GM18861 (cell line): ENCODE measurements around the gene GJA4.
"Not testable (repeated sequence)": the region's sequence is repeated elsewhere in the genome, so short reads cannot be mapped to it uniquely, and the experiment has no call there.

ENCODE experiments used
- ATAC-seq: cut with Tn5 transposase; IDR thresholded peaks from one replicate; pipeline ENCODE4 v1.9.1; 2021; ENCODE audit not compliant: unreplicated experiment

GJA4 gene

GRCh38 chr1:34787461-34788420 is 5.1 kb upstream of the GJA4 start:
- ATAC-seq = no peak

DNA sequence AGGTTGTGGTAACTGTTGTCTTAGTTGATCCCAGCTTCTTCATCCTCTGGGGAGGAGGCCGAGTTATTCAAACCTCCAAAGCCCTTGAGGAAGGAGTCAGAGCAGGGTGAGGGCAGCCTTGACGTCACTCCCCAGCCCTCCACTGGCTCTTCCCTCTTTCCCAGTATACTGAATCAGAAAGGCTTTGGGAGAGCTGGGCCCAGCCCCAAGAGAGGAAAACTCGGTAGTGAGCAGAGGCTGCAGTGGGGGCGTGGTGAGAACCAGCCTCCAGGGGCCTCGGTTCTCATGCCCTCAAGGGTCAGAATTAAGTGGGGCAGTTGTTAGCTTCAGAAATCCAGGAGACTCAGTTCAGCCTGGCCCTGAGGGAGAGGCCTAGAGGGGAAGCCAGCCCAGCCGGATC is 1.8 kb upstream of the GJA4 start:
- ATAC-seq = no peak

DNA sequence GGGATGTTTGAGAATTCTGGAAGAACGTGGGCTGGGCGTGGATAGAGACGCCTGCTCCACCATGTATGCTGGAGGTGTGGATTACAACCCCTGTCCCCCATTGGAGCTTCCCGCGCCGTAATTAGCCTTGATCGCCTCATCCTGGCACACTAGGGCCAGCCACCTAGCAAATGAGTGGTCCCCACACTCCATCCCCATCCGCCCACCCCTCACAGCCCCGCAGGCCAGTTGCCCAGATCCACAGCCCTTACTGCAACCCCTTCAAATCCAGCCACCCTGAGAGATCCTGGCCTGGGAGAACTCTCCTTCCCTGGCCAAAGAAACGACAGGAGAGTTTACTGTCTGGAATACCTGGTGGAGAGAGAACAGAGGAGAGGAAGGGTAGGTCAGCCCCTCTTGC is 375 bp upstream of the GJA4 start:
- no peak for ATAC-seq

GRCh38 chr1:34794001-34794789 is 1.4 kb downstream of the GJA4 start:
- ATAC-seq = no peak

- ATAC-seq = no peak
Observed at GRCh38 chr1:34794790-34795180, 2.0 kb downstream of the GJA4 start.

- ATAC-seq = no peak
Observed at GRCh38 chr1:34795916-34796315, 3.1 kb downstream of the GJA4 start.

- ATAC-seq = peak; percentile 59
Observed at GRCh38 chr1:34796990-34797389, 4.2 kb downstream of the GJA4 start.

GRCh38 chr1:34800214-34800613 is 7.4 kb downstream of the GJA4 start:
- ATAC-seq = no peak

- ATAC-seq = no peak
Observed at GRCh38 chr1:34803770-34804169, 11.0 kb downstream of the GJA4 start.

DNA sequence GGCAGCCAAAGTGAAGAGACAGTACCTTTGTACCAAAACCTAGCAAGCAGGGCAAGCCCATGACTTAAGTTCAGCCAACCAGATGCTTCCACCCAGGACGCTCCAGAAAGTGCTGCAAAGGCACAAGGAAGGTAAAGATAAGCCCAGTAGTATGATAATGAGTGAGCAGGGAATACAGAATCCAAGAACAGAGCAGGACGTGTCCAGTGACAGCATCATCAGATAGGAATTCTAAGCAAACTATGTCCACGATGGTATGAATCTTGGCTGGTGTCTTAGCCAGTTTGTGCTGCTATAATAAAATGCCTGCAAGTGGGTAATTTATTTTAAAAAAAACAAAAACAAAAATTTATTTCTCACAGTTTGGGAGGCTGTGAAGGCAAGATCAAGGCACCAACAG is 13.6 kb downstream of the GJA4 start:
- no peak for ATAC-seq

DNA sequence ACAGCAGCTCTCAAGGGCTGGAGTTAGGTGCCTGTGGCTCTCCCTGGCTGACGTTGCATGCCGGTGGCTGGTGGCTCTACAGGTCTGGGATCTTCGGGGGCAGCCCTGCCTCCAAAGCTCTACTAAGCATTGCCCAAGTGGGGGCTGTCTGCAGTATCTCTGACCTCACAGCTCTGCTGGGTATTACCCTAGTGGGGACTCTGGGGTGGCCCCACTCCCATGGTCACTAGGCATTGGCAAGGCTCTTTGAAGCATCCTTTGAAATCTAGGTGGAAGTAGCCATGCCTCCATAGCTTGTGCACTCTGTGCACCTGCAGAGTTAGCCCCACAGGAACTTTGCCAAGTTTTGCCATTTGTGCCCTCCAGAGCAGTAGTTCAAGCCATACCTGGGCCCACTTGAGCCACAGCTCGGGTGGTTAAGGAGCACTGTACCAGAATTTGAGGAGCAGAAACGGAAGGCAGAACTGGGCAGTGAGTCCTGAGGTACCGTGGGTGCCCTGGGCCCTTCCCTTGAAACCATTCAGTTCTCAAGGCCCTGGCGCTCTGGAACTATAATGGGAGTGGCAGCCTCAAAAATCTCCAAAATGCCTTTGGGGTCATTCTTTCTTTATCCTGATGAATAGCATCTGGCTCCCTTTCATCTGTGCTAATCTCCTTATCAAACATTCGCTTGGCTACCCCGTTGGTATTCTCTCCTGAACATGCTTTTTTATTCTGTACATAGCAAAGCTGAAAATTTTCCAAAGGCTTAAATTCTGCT is 15.4 kb downstream of the GJA4 start:
- no peak for ATAC-seq

GRCh38 chr1:34810781-34811180 is 18.0 kb downstream of the GJA4 start:
- ATAC-seq = not testable (repeated sequence)

GRCh38 chr1:34816332-34816731 is 23.5 kb downstream of the GJA4 start:
- ATAC-seq = no peak

GRCh38 chr1:34816778-34817177 is 24.0 kb downstream of the GJA4 start:
- ATAC-seq = no peak

DNA sequence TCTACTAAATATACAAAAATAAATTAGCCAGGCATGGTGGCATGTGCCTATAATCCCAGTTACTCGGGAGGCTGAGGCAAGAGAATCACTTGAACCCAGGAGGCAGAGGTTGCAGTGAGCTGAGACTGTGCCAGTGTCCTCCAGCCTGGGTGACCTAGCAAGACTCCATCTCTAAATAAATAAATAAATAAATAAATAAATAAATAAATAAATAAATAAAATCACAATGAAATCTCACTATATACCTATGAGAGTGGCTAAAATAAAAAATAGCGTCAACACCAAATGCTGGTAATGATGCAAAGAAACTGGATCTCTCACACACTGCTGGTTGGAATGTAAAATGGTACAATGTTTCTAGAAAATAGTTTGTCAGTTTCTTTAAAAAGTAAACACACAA is 26.1 kb downstream of the GJA4 start:
- not testable (repeated sequence) for ATAC-seq

DNA sequence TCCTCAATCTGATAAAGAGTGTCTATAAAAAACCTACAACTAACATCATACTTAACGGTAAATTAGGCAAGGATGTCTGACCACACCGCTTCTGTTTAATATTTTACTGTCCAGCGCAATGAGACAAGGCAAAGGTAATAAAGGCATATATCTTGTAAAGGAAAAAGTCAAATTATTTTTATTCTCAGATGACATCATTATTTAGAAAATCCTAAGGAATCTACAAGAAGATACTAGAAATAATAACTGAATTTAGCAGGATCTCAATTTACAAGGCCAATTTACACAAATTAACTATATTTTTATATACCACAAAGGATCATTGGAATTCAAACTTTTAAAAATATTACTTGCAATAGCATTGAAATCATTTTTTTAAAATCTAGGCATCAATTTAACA is 29.4 kb downstream of the GJA4 start:
- no peak for ATAC-seq

DNA sequence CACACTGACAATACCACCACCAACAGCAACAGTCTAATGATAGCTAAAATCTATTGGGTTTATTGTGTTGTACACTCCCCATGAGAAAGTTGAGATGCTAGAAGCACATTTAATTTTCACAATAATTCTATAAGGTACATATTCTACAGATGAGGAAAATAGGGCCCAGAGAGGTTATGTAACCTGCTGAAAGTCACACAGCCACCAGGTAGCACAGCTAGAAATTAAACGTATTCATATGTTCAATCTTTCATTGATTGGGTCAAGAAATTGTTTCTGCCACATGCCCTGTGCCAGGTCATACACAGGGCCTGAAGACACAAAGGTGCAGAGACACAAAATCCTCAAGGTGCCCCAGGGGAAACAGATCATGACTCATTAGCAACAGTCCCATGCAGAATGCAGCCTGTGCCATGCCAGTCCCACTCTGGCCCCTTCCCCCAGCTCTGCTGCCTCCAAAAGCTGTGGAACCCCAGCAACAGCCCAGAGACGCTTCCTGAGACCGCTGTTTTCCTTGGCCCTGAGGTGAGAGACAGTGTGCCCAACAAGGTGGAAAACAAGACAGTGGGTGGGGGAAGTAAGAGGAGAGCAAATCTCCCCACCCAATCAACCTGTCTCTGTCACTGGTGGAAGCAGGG is 32.1 kb downstream of the GJA4 start:
- no peak for ATAC-seq

DNA sequence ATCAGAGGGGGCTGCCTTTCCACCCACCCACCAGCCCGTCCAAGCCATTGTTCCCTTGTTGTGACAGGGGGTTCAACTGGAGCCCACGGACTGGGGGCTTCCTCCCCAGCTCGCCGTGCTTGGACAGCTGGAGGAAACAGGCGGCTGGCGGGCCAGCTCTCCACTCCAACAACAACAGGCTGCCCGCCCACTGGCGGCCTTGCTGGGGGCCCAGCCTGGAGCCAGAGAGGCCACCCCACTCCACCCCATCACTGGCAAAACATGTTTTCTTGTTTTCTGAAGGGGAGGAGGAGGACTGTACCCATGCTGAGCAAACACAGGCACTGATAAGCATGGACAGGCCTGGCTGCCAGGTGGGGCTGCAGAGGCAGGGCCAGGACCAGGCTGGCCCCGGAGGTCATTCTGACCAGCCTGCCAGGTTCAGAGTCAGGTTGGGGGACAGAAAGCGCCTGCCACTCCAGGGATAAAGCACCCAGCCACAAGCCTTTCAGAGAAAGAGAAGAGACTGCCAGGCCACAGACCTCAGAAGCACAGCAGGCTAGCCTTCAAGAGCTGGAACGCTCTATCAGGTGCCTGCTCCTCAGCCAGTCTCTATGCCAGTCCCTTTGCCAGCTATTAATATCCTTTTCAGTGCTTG is 32.8 kb downstream of the GJA4 start:
- no peak for ATAC-seq

DNA sequence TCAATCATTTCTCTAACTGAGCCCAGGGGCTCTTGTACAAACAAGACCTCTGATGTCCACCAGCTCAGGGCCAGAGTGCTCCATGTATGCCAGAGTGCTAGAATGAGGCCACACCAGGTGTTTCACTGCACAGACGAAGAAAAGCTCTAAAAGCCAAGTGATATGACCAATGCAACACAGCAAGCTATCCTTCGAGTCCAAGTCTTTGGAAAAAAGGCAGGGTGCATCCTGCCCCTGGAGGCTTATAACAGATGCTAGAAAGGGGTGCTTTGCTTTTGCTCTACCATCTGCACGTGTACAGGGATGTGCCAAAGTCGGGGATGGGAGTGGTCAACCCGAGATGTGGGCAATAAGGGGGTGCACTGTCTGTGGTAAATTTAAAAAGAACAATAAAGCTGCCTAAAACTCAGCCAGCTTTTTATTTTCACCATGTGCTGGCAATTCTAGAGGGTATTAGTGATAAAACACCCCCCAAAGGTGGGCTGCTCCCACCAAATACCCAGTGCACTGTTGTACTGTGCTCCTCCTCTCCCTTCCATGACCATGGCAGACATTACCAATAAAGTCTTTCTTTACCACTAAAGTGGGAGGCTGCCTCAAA is 34.6 kb downstream of the GJA4 start:
- ATAC-seq = no peak

GRCh38 chr1:34828611-34829010 is 35.8 kb downstream of the GJA4 start:
- no peak for ATAC-seq
